ENCODE data around the gene AK6. TPM values are rescaled to one million over a fixed set of nuclear protein-coding genes. Genes with fewer than 3 reads are reported as not detected.

AK6 gene
- total RNA-seq, 2 donors from 2014 or later, result 21.3 to 33.0 TPM

- Histone ChIP-seq H3K27me3 (replicated peaks; ENCODE audit: insufficient read depth) (no peaks in the 10 kb centered on the region), H3K4me3 (no peak overlapping the region), H3K36me3 (no peaks in the 10 kb centered on the region), H3K4me1 (replicated peaks) (no peaks in the 10 kb centered on the region), H3K9me3 (no peaks in the 10 kb centered on the region), H3K27ac (no peak overlapping the region)
- no peak for DNase-seq (ENCODE audit: low spot score)
- intact Hi-C loops (cut with DNase I), result no loop called here
- TF ChIP-seq POLR2AphosphoS5 (IDR thresholded peaks at IDR 0.05) (no peak), POLR2A (IDR thresholded peaks at IDR 0.05) (no peak)
- TF ChIP-seq, protein P1, sequence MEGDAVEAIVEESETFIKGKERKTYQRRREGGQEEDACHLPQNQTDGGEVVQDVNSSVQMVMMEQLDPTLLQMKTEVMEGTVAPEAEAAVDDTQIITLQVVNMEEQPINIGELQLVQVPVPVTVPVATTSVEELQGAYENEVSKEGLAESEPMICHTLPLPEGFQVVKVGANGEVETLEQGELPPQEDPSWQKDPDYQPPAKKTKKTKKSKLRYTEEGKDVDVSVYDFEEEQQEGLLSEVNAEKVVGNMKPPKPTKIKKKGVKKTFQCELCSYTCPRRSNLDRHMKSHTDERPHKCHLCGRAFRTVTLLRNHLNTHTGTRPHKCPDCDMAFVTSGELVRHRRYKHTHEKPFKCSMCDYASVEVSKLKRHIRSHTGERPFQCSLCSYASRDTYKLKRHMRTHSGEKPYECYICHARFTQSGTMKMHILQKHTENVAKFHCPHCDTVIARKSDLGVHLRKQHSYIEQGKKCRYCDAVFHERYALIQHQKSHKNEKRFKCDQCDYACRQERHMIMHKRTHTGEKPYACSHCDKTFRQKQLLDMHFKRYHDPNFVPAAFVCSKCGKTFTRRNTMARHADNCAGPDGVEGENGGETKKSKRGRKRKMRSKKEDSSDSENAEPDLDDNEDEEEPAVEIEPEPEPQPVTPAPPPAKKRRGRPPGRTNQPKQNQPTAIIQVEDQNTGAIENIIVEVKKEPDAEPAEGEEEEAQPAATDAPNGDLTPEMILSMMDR (IDR thresholded peaks at IDR 0.05), result no peak
- WGBS, result 100% methylated on average over 1 of the region's 1 CpG
Observed at GRCh38 chr5:69315972-69316371, 53.3 kb downstream of the AK6 start.

GRCh38 chr5:69313428-69313827, 55.9 kb downstream of the AK6 start:
- no peak for TF ChIP-seq POLR2AphosphoS5 (IDR thresholded peaks at IDR 0.05)
- no peak for TF ChIP-seq POLR2A (IDR thresholded peaks at IDR 0.05)
- no peak overlapping the region for H3K4me3 ChIP-seq
- H3K27me3 ChIP-seq (replicated peaks; ENCODE audit: insufficient read depth), result no peaks in the 10 kb centered on the region
- no peak for DNase-seq (ENCODE audit: low spot score)
- no peaks in the 10 kb centered on the region for H3K4me1 ChIP-seq (replicated peaks)
- H3K27ac ChIP-seq, result no peak overlapping the region
- no peaks in the 10 kb centered on the region for H3K9me3 ChIP-seq
- 98% methylated on average over 9 of the region's 9 CpGs for WGBS
- intact Hi-C loops (cut with DNase I), result no loop called here
- no peaks in the 10 kb centered on the region for H3K36me3 ChIP-seq

DNA sequence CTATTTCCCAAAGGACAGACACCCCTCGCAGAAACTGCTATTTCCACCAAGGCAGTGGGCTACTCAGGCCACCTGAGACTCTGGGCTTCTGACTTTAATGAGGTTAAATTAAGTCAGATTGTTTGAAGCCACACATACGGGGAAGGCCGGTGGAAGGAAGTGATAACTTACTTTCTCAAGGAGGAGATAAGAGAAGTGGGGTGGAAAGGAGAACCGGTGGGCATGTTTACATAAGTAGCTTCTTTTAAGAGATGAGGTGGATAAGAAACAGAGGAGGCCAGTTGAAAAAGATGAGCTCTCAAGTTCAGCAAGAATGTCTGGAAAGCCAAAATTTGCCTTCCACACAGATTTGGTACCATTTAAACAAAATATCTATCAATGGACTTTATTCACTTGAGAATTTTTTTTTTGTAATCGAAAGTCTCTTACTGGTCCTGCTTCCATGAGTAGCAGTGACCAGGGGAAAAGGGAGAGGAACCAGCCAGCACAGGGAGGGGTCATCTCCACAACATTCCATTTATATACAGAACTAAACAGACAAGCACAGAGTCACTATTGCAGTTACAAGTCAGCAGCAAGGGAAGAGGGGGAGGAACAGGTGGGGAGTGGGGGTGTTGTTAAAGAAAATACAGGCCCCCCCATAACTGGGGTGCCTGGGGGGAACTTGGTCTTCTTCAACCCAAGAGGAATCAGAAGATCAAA, 56.7 kb downstream of the AK6 start:
- H3K36me3 ChIP-seq, result no peaks in the 10 kb centered on the region
- H3K9me3 ChIP-seq, result no peaks in the 10 kb centered on the region
- DNase-seq (ENCODE audit: low spot score), result no peak
- no peak for TF ChIP-seq POLR2AphosphoS5 (IDR thresholded peaks at IDR 0.05)
- TF ChIP-seq, protein P1 (IDR thresholded peaks at IDR 0.05), result no peak
- TF ChIP-seq POLR2A (IDR thresholded peaks at IDR 0.05), result no peak
- no peaks in the 10 kb centered on the region for H3K4me1 ChIP-seq (replicated peaks)
- H3K27ac ChIP-seq, result no peak overlapping the region
- intact Hi-C loops (cut with DNase I), result no loop called here
- 74% methylated on average over 5 of the region's 5 CpGs for WGBS
- H3K4me3 ChIP-seq, result no peak overlapping the region
- H3K27me3 ChIP-seq (replicated peaks; ENCODE audit: insufficient read depth), result no peaks in the 10 kb centered on the region

- no peaks in the 10 kb centered on the region for H3K36me3 ChIP-seq
- no peak for DNase-seq (ENCODE audit: low spot score)
- no peaks in the 10 kb centered on the region for H3K27me3 ChIP-seq (replicated peaks; ENCODE audit: insufficient read depth)
- H3K4me1 ChIP-seq (replicated peaks), result no peaks in the 10 kb centered on the region
- H3K9me3 ChIP-seq, result no peaks in the 10 kb centered on the region
- H3K4me3 ChIP-seq, result no peak overlapping the region
- no peak overlapping the region for H3K27ac ChIP-seq
- 99% methylated on average over 5 of the region's 5 CpGs for whole genome bisulfite sequencing
- no peak for TF ChIP-seq POLR2A (IDR thresholded peaks at IDR 0.05)
- TF ChIP-seq, protein P1 (IDR thresholded peaks at IDR 0.05), result no peak
- TF ChIP-seq POLR2AphosphoS5 (IDR thresholded peaks at IDR 0.05), result no peak
- intact Hi-C loops (cut with DNase I), result no loop called here
Observed at GRCh38 chr5:69309380-69309779, 59.9 kb downstream of the AK6 start.

DNA sequence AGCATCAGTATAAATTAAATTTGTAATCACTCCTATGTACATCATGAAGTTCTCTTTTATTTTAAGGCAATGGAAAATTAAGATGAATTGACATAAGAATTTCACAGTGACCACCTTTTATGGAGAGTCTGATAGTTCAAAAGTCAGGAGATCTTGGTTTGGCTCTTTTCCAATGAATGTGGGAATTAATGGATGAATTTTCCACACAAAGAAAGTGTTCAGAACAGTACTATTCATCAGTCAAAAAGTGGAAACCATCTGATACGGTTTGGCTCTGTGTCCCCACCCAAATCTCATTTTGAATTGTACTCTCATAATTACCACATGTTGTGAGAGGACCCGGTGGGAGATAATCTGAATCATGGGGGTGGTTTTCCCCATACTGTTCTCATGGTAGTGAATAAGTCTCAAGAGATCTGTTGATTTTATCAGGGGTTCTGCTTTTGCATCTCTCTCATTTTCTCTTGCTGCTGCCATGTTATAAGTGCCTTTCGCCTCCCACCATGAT, 61.2 kb downstream of the AK6 start:
- no peaks in the 10 kb centered on the region for H3K36me3 ChIP-seq

More for the DNA sequence above, 61.2 kb downstream of the AK6 start:
- H3K4me1 ChIP-seq (replicated peaks), result no peaks in the 10 kb centered on the region
- no peak for DNase-seq (ENCODE audit: low spot score)
- no peaks in the 10 kb centered on the region for H3K27me3 ChIP-seq (replicated peaks; ENCODE audit: insufficient read depth)
- H3K9me3 ChIP-seq, result no peaks in the 10 kb centered on the region
- 85% methylated on average over 3 of the region's 3 CpGs for WGBS
- no peak overlapping the region for H3K4me3 ChIP-seq
- TF ChIP-seq POLR2AphosphoS5 (IDR thresholded peaks at IDR 0.05) (no peak), POLR2A (IDR thresholded peaks at IDR 0.05) (no peak)
- TF ChIP-seq, protein P1 (IDR thresholded peaks at IDR 0.05), result no peak
- intact Hi-C loops (cut with DNase I), result no loop called here
- H3K27ac ChIP-seq, result no peak overlapping the region
